HEK293T (cell line): ENCODE data around the gene NGFR.

Experiments
- CTCF ChIA-PET: fragments of 350-600 bp; formaldehyde crosslinking; extraction: SDS; loops from one replicate; lab custom pipeline; 2021; ENCODE audit warnings: antibody characterized with exemption, inconsistent platforms; lab: Yijun Ruan, JAX
- POLR2A ChIA-PET: fragments of 350-600 bp; formaldehyde crosslinking; extraction: SDS; loops from one replicate; lab custom pipeline; 2020; ENCODE audit warnings: antibody characterized with exemption, inconsistent platforms; lab: Yijun Ruan, JAX
- DNase-seq: peaks from one replicate; pipeline ENCODE4 v3.0.0; 2012; ENCODE audit warnings: mixed read lengths; ENCODE audit errors: extremely low spot score
- ARNT ChIP-seq: fragments of 450-650 bp; IDR thresholded peaks from 2 replicates; pipeline ENCODE4 v1.6.1; 2017; ENCODE audit warnings: mild to moderate bottlenecking
- BHLHE40 ChIP-seq: fragments of 450-650 bp; IDR thresholded peaks from 2 replicates; pipeline ENCODE4 v1.6.1; 2016; ENCODE audit warnings: mild to moderate bottlenecking, moderate library complexity, borderline replicate concordance
- CTBP1 ChIP-seq: fragments of 450-650 bp; IDR thresholded peaks from 2 replicates; pipeline ENCODE4 v1.6.1; 2016; ENCODE audit warnings: borderline replicate concordance
- ELF4 ChIP-seq: fragments of 450-650 bp; IDR thresholded peaks from 2 replicates; pipeline ENCODE4 v1.6.1; 2017; ENCODE audit warnings: antibody characterized with exemption
- FOXA1 ChIP-seq: fragments of 450-650 bp; IDR thresholded peaks from 2 replicates; pipeline ENCODE4 v1.6.1; 2016; ENCODE audit warnings: mild to moderate bottlenecking
- FOXK2 ChIP-seq: fragments of 450-650 bp; IDR thresholded peaks from 2 replicates; pipeline ENCODE4 v1.6.1; 2016; ENCODE audit warnings: mild to moderate bottlenecking
- FOXM1 ChIP-seq: fragments of 450-650 bp; IDR thresholded peaks from 2 replicates; pipeline ENCODE4 v1.6.1; 2017; ENCODE audit warnings: mild to moderate bottlenecking, borderline replicate concordance
- HDGF ChIP-seq: fragments of 450-650 bp; IDR thresholded peaks from 2 replicates; pipeline ENCODE4 v1.6.1; 2017; ENCODE audit warnings: antibody characterized with exemption, borderline replicate concordance
- L3MBTL2 ChIP-seq: fragments of 450-650 bp; conservative IDR thresholded peaks from 2 replicates; pipeline ENCODE4 v1.6.1; 2016; ENCODE audit warnings: mild to moderate bottlenecking
- LEF1 ChIP-seq: fragments of 450-650 bp; IDR thresholded peaks from 2 replicates; pipeline ENCODE4 v1.6.1; 2017; ENCODE audit warnings: mild to moderate bottlenecking, borderline replicate concordance
- NFRKB ChIP-seq: fragments of 450-650 bp; IDR thresholded peaks from 2 replicates; pipeline ENCODE4 v1.6.1; 2016; ENCODE audit warnings: mild to moderate bottlenecking, moderate library complexity
- SP1 ChIP-seq: fragments of 450-650 bp; IDR thresholded peaks from 2 replicates; pipeline ENCODE4 v1.6.1; 2017
- SUZ12 ChIP-seq: fragments of 450-650 bp; IDR thresholded peaks from 2 replicates; pipeline ENCODE4 v1.6.1; 2016; ENCODE audit warnings: mild to moderate bottlenecking
- TARDBP ChIP-seq: fragments of 450-650 bp; IDR thresholded peaks from 2 replicates; pipeline ENCODE4 v1.6.1; 2016
- ZNF384 ChIP-seq: fragments of 450-650 bp; IDR thresholded peaks from 2 replicates; pipeline ENCODE4 v1.6.1; 2016
- TF ChIP-seq, protein P1 (sequence below): fragments of 450-650 bp; IDR thresholded peaks from 2 replicates; pipeline ENCODE4 v1.6.1; 2016

Gene NGFR

DNA sequence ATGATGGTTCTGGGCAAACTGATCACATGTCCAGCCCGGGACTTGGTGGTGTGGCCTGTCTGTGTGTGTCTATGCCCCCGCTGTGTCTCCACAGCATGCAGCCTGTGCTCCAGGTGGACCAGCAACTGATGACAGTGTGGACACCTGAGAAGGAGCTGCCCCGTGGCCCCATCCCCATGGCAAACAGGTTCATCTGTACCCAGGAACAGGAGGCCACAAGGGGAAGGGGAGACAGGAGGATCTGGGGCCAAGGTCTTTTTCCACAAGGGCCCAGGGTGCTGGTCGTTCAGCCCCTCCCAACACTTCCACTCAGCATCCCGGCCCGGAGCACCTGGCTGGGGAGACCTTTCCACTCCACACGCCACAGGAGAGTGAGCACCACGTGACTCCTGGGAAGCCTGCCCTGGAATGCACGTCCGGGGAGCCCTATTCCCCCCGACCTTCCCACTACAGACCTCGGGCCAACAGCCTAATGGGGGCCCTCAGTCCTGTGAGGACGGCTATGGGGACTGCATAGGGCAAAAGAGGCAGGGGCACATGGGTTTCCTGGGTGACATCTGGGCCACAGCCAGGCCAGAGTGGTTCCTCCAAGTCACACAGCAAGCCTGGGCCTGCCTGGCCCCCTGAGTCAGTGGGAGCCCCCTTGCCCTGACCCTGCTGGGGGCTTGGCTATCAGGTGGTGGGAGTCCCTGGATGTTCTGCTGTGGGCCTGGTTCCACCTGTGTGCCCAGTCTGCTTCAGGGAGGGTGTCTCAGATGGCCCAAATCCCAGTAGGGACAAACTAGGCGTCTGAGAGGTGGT lies 59.8 kb downstream of the NGFR start:
- no peak for TF ChIP-seq BHLHE40
- TF ChIP-seq ARNT = no peak
- no peak for TF ChIP-seq ELF4
- no peak for TF ChIP-seq SP1
- TF ChIP-seq FOXA1 = no peak
- no peak for TF ChIP-seq HDGF
- TF ChIP-seq TARDBP = no peak
- no peak for TF ChIP-seq ZNF384
- TF ChIP-seq, protein P1, sequence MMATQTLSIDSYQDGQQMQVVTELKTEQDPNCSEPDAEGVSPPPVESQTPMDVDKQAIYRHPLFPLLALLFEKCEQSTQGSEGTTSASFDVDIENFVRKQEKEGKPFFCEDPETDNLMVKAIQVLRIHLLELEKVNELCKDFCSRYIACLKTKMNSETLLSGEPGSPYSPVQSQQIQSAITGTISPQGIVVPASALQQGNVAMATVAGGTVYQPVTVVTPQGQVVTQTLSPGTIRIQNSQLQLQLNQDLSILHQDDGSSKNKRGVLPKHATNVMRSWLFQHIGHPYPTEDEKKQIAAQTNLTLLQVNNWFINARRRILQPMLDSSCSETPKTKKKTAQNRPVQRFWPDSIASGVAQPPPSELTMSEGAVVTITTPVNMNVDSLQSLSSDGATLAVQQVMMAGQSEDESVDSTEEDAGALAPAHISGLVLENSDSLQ = no peak
- TF ChIP-seq LEF1 = no peak
- TF ChIP-seq SUZ12 = no peak
- TF ChIP-seq L3MBTL2 = no peak
- TF ChIP-seq FOXK2 = no peak
- TF ChIP-seq CTBP1 = no peak
- DNase-seq = no peak
- CTCF ChIA-PET = interaction anchor here (0.5 to 4.5 kb wide), 7 partner anchors 32 to 272 kb away, joined by 3 to 63 read pairs (median 5); no protein-coding TSS in a partner anchor
- POLR2A ChIA-PET = no interaction called here

DNA sequence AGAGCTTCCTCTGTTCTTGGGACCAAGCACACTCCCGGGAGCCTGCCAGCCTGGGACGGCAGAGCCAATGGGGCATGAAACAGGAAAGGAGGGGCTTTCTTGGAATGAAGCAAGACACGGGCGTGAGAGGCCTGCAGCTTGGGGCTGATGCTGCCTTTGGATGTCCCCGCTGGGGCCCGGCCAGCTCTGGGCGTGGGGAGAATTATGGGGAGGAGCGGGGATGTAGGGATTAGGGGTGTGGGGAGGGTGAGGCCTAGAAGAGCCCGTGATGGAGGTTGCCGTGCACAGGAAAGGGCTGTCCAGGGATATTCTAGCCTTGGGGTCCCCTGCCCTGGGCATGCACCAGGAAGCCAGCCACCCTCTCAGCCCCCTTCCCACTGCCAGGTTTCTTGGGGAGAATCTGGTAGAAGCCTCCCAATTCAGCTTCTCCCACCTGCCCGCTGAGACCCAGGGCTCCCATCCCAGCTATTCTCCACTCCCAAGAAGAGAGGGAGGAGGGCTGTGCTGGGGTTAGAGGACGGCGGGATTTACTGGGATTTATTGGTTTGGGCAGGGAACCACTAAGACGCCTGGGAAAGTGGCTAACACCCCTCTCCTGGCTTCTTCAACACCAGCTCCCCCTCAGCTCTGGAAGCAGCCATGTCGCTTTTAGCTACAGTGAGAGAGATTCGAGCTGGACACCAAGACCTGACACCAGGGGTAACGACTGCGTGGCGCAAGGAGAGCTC lies 60.6 kb downstream of the NGFR start:
- ChIA-PET CTCF (interaction anchor here (0.5 to 4.5 kb wide), 21 partner anchors 12 to 1665 kb away, joined by 3 to 63 read pairs (median 5); partner anchors contain the start of genes NXPH3 and PHB1), POLR2A (interaction anchor here (0.6 to 1.3 kb wide), 8 partner anchors 12 to 358 kb away, joined by 3 to 6 read pairs (median 3); partner anchors contain the start of genes KAT7, NGFR and PHB1)
- peak; percentile 5 for DNase-seq
- no peak for TF ChIP-seq LEF1
- no peak for TF ChIP-seq L3MBTL2
- TF ChIP-seq HDGF = no peak

DNA sequence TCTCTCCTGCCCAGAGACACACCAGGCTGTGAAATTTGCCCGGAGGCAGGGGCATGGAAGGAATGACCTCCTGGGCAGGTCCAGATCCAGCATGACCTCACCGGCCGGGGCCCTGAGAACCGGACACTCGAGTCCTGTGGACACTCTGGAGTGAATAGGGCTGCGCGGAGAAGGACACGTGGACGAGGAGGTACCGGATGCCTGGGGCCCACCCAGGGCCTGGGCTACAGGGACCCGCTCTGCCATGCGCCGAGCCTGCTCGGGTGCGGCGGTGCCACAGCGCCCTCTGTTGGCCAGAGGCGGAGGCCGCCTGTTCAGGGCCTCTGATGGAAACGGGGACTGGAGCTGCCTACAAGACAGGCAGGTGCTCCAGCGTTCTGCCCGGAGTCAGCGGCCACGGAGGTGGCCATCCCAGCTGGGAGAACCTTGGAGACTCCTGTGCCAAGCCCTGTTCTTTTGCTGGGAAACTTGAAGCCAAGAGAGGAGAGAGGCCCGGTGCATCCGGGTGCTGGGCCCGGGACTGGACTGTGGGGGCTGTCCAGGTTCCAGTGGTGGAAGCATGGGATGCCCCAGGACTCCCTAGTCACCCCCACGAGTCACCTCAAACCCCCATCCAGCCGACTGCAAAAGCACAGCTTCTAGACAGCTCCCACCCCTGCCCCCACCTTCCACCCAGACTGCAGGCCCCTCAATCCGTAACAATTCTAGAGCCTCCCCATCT lies 61.3 kb downstream of the NGFR start:
- ChIA-PET CTCF (interaction anchor here (0.6 to 4.5 kb wide), 30 partner anchors 11 to 1666 kb away, joined by 3 to 63 read pairs (median 4); partner anchors contain the start of genes NXPH3, PHB1 and SLC35B1), POLR2A (interaction anchor here (0.5 to 1.3 kb wide), 9 partner anchors 12 to 358 kb away, joined by 3 to 6 read pairs (median 3); partner anchors contain the start of genes KAT7, NGFR, PHB1 and SPOP)
- no peak for TF ChIP-seq NFRKB
- TF ChIP-seq LEF1 = no peak
- TF ChIP-seq L3MBTL2 = peak; percentile 73
- DNase-seq = peak; percentile 93

DNA sequence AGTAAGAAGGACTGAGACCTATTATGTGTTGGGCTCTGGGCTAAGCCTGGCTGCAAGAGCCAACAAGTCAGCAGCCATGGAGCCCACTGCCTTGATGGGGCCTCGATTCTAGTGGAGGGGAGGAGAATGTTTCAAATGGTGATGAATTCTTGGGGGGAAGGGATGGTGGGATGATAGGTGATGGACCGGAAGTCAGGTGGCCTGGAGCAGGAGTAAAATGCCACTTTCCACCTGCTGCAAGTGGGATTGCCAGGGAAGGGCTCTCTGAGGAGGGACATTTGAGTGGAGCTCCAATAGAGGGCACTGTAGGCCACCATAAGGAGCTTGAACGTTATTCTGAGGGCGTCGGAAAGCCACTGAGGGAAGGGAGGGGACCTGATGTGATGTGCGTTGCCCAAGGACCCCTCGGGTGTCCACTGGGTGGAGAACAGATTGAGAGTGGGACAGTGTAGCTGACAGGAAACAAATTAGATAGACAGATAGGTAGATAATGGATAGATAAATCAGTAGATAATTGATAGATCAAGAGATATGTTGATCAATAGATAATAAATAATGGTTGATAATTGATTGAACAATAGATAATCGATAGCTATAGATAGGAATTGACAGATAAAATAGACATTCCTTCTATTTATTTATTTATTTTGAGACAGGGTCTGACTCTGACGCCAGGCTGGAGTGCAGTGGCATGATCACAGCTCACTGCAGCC lies 62.4 kb downstream of the NGFR start:
- TF ChIP-seq FOXK2 (no peak), SP1 (no peak), HDGF (no peak), L3MBTL2 (no peak), TARDBP (no peak), FOXA1 (no peak), ARNT (no peak), LEF1 (no peak), NFRKB (no peak), ELF4 (no peak), BHLHE40 (no peak), SUZ12 (no peak), ZNF384 (no peak), CTBP1 (no peak), FOXM1 (no peak)
- TF ChIP-seq, protein P1 = no peak
- DNase-seq = peak; percentile 74
- ChIA-PET POLR2A (interaction anchor here (1.0 to 1.2 kb wide), 3 partner anchors 12 to 151 kb away, joined by 3 to 7 read pairs (median 7); partner anchors contain the start of genes PHB1 and SLC35B1), CTCF (interaction anchor here (0.5 to 4.5 kb wide), 26 partner anchors 9 to 441 kb away, joined by 3 to 63 read pairs (median 4); partner anchors contain the start of gene NXPH3)
